Peyer's patch (tissue), 4 donors: ENCODE data around the gene AEN.

Experiments used
- CTCF ChIP-seq, 6 experiments: fragments of 450-650 bp in 4 of 6; fragments of 200-600 bp in 2 of 6; sonication (generic) in 1 of 6; IDR thresholded peaks; one replicate each; pipeline ENCODE4 v1.5.1; 2017 to 2019; ENCODE audit warnings: antibody characterized with exemption in 6 of 6, mild to moderate bottlenecking in 3 of 6, moderate library complexity in 1 of 6
- POLR2A ChIP-seq, 2 donors: fragments of 450-650 bp; IDR thresholded peaks; one replicate each; pipeline ENCODE4 v1.5.1; 2017; ENCODE audit warnings: antibody characterized with exemption in 2 of 2, mild to moderate bottlenecking in 2 of 2, moderate library complexity in 2 of 2

- TF ChIP-seq POLR2A (IDR thresholded peaks at IDR 0.05) (peak; percentile 41 to 54), CTCF (IDR thresholded peaks at IDR 0.05) (no peak)
Measured at GRCh38 chr15:88635318-88635717, 14.2 kb downstream of the AEN start.
